ENCODE measurements around the gene EFNB3. TPM values are rescaled to one million over a fixed set of nuclear protein-coding genes. Genes with fewer than 3 reads are reported as not detected.

The EFNB3 gene
- total RNA-seq, 1 donor from 2014 or later: 0.40 TPM

GRCh38 chr17:7697828-7698588, 7.0 kb upstream of the EFNB3 start:
- no peak for DNase-seq (ENCODE audit: low read depth, low spot score)

- no peak for DNase-seq (ENCODE audit: low read depth, low spot score)
These were observed 4.5 kb upstream of the EFNB3 start for GRCh38 chr17:7700510-7700909.

- no peak for DNase-seq (ENCODE audit: low read depth, low spot score)
These were observed 3.3 kb upstream of the EFNB3 start for GRCh38 chr17:7701681-7702080.

- DNase-seq (ENCODE audit: low read depth, low spot score): no peak
These were observed 2.2 kb upstream of the EFNB3 start for GRCh38 chr17:7702776-7703175.

- DNase-seq (ENCODE audit: low read depth, low spot score): no peak
These were observed 1.2 kb upstream of the EFNB3 start for GRCh38 chr17:7703584-7704479.

GRCh38 chr17:7705269-7706255, 560 bp downstream of the EFNB3 start:
- DNase-seq (ENCODE audit: low read depth, low spot score): no peak

GRCh38 chr17:7706631-7707354, 1.8 kb downstream of the EFNB3 start:
- DNase-seq (ENCODE audit: low read depth, low spot score): no peak

- no peak for DNase-seq (ENCODE audit: low read depth, low spot score)
These were observed 2.4 kb downstream of the EFNB3 start for GRCh38 chr17:7707446-7707845.

GRCh38 chr17:7707858-7708750, 3.1 kb downstream of the EFNB3 start:
- no peak for DNase-seq (ENCODE audit: low read depth, low spot score)

- DNase-seq (ENCODE audit: low read depth, low spot score): no peak
These were observed 4.0 kb downstream of the EFNB3 start for GRCh38 chr17:7709031-7709430.

GRCh38 chr17:7710301-7710700, 5.3 kb downstream of the EFNB3 start:
- DNase-seq (ENCODE audit: low read depth, low spot score): no peak

- DNase-seq (ENCODE audit: low read depth, low spot score): no peak
These were observed 6.2 kb downstream of the EFNB3 start for GRCh38 chr17:7711051-7711755.

- no peak for DNase-seq (ENCODE audit: low read depth, low spot score)
These were observed 7.2 kb downstream of the EFNB3 start for GRCh38 chr17:7712111-7712771.

- DNase-seq (ENCODE audit: low read depth, low spot score): no peak
These were observed 8.8 kb downstream of the EFNB3 start for GRCh38 chr17:7713782-7714181.

- DNase-seq (ENCODE audit: low read depth, low spot score): no peak
These were observed 10.0 kb downstream of the EFNB3 start for GRCh38 chr17:7714721-7715594.

GRCh38 chr17:7715936-7716886, 11.2 kb downstream of the EFNB3 start:
- no peak for DNase-seq (ENCODE audit: low read depth, low spot score)

Data from pulmonary artery endothelial cell (primary cell).